Endothelial cell of umbilical vein (primary cell): ENCODE data around the gene NR2C2.
A peak's percentile ranks its signal among the peaks of the same experiment; 100 is the strongest.

Experiments
- CTCF ChIP-seq, 2 donors: IDR thresholded peaks; 1 replicate in 1 of 2; 2 replicates in 1 of 2; pipeline ENCODE4 v1.5.1; 2011; ENCODE audit warnings: low read length in 2 of 2, mild to moderate bottlenecking in 2 of 2, moderate library complexity in 2 of 2, control low read depth in 1 of 2, inconsistent platforms in 1 of 2, low read depth in 1 of 2; ENCODE audit not compliant: insufficient read depth in 1 of 2; ENCODE audit errors: extremely low read depth in 1 of 2
- EZH2 ChIP-seq: IDR thresholded peaks from 2 replicates; pipeline ENCODE4 v1.6.1; 2012; ENCODE audit warnings: borderline replicate concordance, low read depth, mild to moderate bottlenecking, moderate library complexity, low read length, inconsistent platforms; ENCODE audit not compliant: severe bottlenecking
- GATA2 ChIP-seq: IDR thresholded peaks from 2 replicates; pipeline ENCODE4 v1.7.0; 2011; ENCODE audit warnings: low read depth, mild to moderate bottlenecking, moderate library complexity, mixed read lengths, low read length; ENCODE audit not compliant: insufficient read length, insufficient read depth
- MAX ChIP-seq: IDR thresholded peaks from 2 replicates; pipeline ENCODE4 v1.6.1; 2011; ENCODE audit not compliant: insufficient read depth, insufficient read length
- POLR2AphosphoS5 ChIP-seq: IDR thresholded peaks from 2 replicates; pipeline ENCODE4 v1.6.1; 2012; ENCODE audit warnings: low read depth, mild to moderate bottlenecking, control low read depth, low read length, moderate library complexity; ENCODE audit not compliant: insufficient read depth

- no peak for TF ChIP-seq EZH2
- TF ChIP-seq CTCF (IDR thresholded peaks at IDR 0.05; ENCODE audit: extremely low read depth in 1 of 2, insufficient read depth in 1 of 2, low read depth in 1 of 2, low read length in 2 of 2): no peak
- TF ChIP-seq MAX: no peak
- TF ChIP-seq POLR2AphosphoS5: peak; percentile 3
- no peak for TF ChIP-seq GATA2
Measured at GRCh38 chr3:14941871-14942270, 5.5 kb upstream of the NR2C2 start.
